HG02852 (cell line): ENCODE results near the gene ALDOB.
"Not testable (repeated sequence)": the region's sequence is repeated elsewhere in the genome, so short reads cannot be mapped to it uniquely, and the experiment has no call there.

Experiments
- ATAC-seq: cut with Tn5 transposase; IDR thresholded peaks from one replicate; pipeline ENCODE4 v1.9.1; 2021; ENCODE audit warnings: mild to moderate bottlenecking, moderate library complexity; ENCODE audit not compliant: unreplicated experiment

The ALDOB gene

GRCh38 chr9:101388507-101388993, 47.0 kb downstream of the ALDOB start:
- ATAC-seq = no peak

- ATAC-seq = no peak
These were observed 47.6 kb downstream of the ALDOB start for GRCh38 chr9:101387871-101388506.

DNA sequence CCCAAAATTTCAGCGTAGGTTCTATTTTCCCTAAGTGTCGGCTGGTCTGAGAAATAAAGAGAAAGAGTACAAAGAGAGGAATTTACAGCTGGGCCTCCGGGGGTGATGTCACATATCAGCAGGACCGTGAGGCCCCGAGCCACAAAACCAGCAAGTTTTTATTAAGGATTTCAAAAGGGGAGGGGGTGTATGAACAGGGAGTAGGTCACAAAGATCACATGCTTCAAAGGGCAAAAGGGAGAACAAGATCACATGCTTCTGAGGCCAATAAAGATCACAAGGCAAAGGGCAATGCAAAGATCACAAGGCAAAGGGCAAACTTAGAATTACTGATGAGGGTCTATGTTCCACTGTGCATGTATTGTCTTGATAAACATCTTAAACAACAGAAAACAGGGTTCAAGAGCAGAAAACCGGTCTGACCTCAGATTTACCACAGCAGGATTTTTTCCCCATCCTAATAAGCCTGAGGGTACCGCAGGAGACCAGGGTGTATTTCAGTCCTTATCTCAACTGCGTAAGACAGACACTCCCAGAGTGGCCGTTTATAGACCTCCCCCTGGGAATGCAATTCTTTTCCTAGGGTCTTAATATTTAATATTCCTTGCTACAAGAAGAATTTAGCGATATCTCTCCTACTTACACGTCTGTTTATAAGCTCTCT, 50.6 kb downstream of the ALDOB start, which contains the start of gene BAAT:
Gene BAAT, minus strand, starts transcription at position 134 of the 664 bp plus-strand sequence. CDS start 13,602 bp downstream, outside the sequence.
- not testable (repeated sequence) for ATAC-seq

GRCh38 chr9:101383361-101383760, 52.2 kb downstream of the ALDOB start:
- ATAC-seq = no peak

- no peak for ATAC-seq
These were observed 53.7 kb downstream of the ALDOB start for GRCh38 chr9:101381833-101382342.

- ATAC-seq = no peak
These were observed 54.5 kb downstream of the ALDOB start for GRCh38 chr9:101381118-101381517.

- ATAC-seq = no peak
These were observed 55.3 kb downstream of the ALDOB start for GRCh38 chr9:101380295-101380694.

DNA sequence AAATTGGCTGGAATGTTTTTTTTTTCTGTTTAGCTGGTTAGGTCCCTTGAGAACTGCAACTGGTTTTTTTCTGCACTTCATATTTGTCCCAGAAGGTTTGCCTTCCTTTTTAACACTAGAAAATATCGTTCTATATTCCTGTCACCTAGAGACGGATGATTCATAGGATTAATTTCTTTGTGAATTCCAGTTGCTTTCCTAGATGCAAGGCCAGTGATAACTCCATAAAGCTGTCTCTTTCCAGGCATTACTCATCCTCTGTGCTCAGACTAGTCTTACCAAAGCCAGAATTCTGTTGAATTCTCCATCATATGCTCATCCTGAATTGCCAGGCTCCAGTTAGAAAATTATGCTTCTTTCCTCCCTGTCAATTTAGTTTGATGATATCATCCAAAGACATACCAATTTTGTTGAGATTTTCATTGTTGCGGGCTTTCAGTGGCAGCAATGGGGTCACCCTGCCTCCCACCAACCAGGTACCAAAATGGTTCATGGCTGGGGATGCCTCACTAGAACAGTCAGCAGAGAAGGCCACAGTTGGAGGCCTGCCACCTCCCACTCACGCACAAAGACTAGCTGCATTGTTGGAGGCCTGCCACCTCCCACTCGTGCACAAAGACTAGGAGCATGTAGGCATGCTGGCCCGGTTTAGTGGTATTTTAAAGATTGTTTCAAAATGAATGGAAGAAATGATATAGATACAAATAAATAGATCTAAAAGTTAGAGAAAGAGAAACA, 59.3 kb downstream of the ALDOB start:
- ATAC-seq = no peak

DNA sequence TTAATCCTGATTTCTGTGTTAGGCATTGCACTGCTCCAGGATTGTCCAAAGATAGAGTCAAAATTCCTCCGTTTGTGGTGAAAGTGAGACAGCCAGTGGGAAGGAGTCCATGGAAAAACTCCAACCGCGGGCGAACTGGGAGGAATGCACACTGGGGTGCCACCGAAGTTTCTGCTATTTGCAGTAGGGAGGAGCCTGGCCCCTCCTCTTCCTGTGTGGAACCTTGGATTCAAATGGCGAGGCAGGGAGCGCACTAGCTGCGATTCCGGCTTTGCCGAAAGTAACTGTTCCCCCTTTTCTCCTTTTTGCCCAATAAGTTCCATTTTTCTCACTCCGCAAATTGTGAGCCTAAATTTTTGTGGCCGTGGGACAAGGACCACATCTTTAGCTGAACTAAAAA, 60.0 kb downstream of the ALDOB start:
- ATAC-seq = no peak

DNA sequence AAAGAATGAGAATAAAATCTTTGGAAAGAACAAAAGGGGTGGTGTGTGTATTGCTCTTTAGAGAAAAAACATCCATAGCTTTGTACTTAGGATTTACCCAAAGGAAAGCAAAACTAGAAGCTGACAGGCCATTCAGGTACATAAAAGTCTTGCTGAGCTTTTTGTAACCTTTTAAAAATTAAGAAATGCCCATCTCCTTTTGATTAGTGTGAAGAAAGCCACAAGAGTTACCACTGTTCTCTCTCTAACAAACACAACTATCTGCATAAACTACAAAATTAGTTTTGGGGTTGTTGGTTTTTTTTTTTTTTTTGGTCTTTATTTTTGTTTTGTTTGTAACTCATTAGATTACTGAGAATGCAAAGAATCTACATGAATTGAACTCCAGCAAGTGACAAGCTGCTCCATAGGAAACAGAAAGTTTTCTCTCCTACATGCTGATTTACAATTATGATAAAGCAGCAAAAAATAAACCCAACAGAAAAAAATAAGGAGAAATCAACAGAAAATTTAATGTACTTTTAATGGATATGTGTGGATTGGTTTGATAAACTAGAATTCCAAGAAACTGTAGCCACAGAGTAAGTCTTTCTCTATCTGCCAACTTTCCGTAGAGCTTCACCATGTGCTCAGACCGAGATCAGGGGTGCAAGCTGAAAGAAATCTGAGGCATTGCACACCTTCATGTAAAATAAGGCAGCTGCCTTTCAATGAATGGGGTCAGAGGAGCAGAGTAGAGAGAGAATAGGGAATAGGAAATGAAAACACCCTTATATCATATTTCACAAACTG, 63.1 kb downstream of the ALDOB start:
- no peak for ATAC-seq

- no peak for ATAC-seq
These were observed 63.8 kb downstream of the ALDOB start for GRCh38 chr9:101371813-101372212.
